HepG2 (cell line): ENCODE data around the gene TUT1. TPM values are rescaled to one million over a fixed set of nuclear protein-coding genes. Genes with fewer than 3 reads are reported as not detected.

Experiments
- ATF1 ChIP-seq: IDR thresholded peaks from 2 replicates; pipeline ENCODE4 v1.6.1; 2016; ENCODE audit warnings: mild to moderate bottlenecking, control low read depth
- ATM ChIP-seq: fragments of 450-650 bp; IDR thresholded peaks from 2 replicates; pipeline ENCODE4 v1.7.1; 2017; ENCODE audit warnings: mild to moderate bottlenecking, borderline replicate concordance
- BHLHE40 ChIP-seq: IDR thresholded peaks from 2 replicates; pipeline ENCODE4 v1.6.1; 2011; ENCODE audit warnings: low read length, improper control_type of control experiment
- GLI4 ChIP-seq: sonication (generic); formaldehyde crosslinking; IDR thresholded peaks from 2 replicates; pipeline ENCODE4 v1.5.1; 2020; ENCODE audit warnings: missing genetic modification reagents, mild to moderate bottlenecking, moderate library complexity, borderline replicate concordance
- KLF13 ChIP-seq: sonication (generic); formaldehyde crosslinking; IDR thresholded peaks from 2 replicates; pipeline ENCODE4 v1.4.0; 2020; ENCODE audit warnings: mild to moderate bottlenecking, missing genetic modification reagents
- MAFF ChIP-seq: IDR thresholded peaks from 2 replicates; pipeline ENCODE4 v1.6.1; 2011; ENCODE audit warnings: low read depth, low read length, improper control_type of control experiment
- MTF1 ChIP-seq: sonication (generic); formaldehyde crosslinking; IDR thresholded peaks from 2 replicates; pipeline ENCODE4 v1.5.0; 2020; ENCODE audit warnings: missing genetic modification reagents
- NCOA5 ChIP-seq: sonication (generic); formaldehyde crosslinking; IDR thresholded peaks from 2 replicates; pipeline ENCODE4 v1.4.0; 2020; ENCODE audit warnings: missing genetic modification reagents
- PCBP1 ChIP-seq: fragments of 200-400 bp; formaldehyde crosslinking; IDR thresholded peaks from 2 replicates; pipeline ENCODE4 v1.6.1; 2017; ENCODE audit warnings: mild to moderate bottlenecking, low read depth, low read length, borderline replicate concordance
- SIX4 ChIP-seq: sonication (generic); formaldehyde crosslinking; IDR thresholded peaks from 2 replicates; pipeline ENCODE4 v1.4.0; 2020; ENCODE audit warnings: missing genetic modification reagents
- SOX6 ChIP-seq, 2 experiments: fragments of 450-650 bp in 1 of 2; sonication (generic) in 1 of 2; formaldehyde crosslinking in 1 of 2; IDR thresholded peaks; 2 replicates each; pipeline versions ENCODE4 v1.4.0 to v1.6.1; 2017 to 2020; ENCODE audit warnings: antibody characterized with exemption in 1 of 2, mild to moderate bottlenecking in 1 of 2, missing genetic modification reagents in 1 of 2
- SP4 ChIP-seq: sonication (generic); formaldehyde crosslinking; IDR thresholded peaks from 2 replicates; pipeline ENCODE4 v1.8.1; 2023; ENCODE audit warnings: mild to moderate bottlenecking, missing genetic modification reagents
- SYNCRIP ChIP-seq: fragments of 200-400 bp; formaldehyde crosslinking; IDR thresholded peaks from 2 replicates; pipeline ENCODE4 v1.6.1; 2018; ENCODE audit warnings: mild to moderate bottlenecking, low read depth, low read length; ENCODE audit not compliant: insufficient read depth
- ZBTB26 ChIP-seq: IDR thresholded peaks from 2 replicates; pipeline ENCODE4 v1.6.1; 2016; ENCODE audit warnings: missing compliant biosample characterization, missing genetic modification reagents, borderline replicate concordance
- ZBTB39 ChIP-seq: sonication (generic); formaldehyde crosslinking; IDR thresholded peaks from 2 replicates; pipeline ENCODE4 v1.5.0; 2020; ENCODE audit warnings: missing genetic modification reagents
- ZBTB8A ChIP-seq: sonication (generic); formaldehyde crosslinking; IDR thresholded peaks from 2 replicates; pipeline ENCODE4 v1.4.0; 2020; ENCODE audit warnings: mild to moderate bottlenecking, low read depth, missing genetic modification reagents, borderline replicate concordance
- ZFP37 ChIP-seq: sonication (generic); formaldehyde crosslinking; IDR thresholded peaks from 2 replicates; pipeline ENCODE4 v1.4.0; 2020; ENCODE audit warnings: missing genetic modification reagents, borderline replicate concordance
- ZFP90 ChIP-seq: sonication (generic); formaldehyde crosslinking; IDR thresholded peaks from 2 replicates; pipeline ENCODE4 v1.8.0; 2022; ENCODE audit warnings: missing genetic modification reagents, mild to moderate bottlenecking, inconsistent platforms, borderline replicate concordance
- ZIK1 ChIP-seq: sonication (generic); formaldehyde crosslinking; IDR thresholded peaks from 2 replicates; pipeline ENCODE4 v1.5.0; 2020; ENCODE audit warnings: mild to moderate bottlenecking, low read depth, missing genetic modification reagents, borderline replicate concordance
- ZNF136 ChIP-seq: sonication (generic); formaldehyde crosslinking; IDR thresholded peaks from 2 replicates; pipeline ENCODE4 v1.8.1; 2022; ENCODE audit warnings: low read depth, mild to moderate bottlenecking, moderate library complexity, missing genetic modification reagents
- ZNF264 ChIP-seq: sonication (generic); formaldehyde crosslinking; IDR thresholded peaks from 2 replicates; pipeline ENCODE4 v1.4.0; 2020; ENCODE audit warnings: missing genetic modification reagents
- ZNF274 ChIP-seq: sonication (generic); formaldehyde crosslinking; IDR thresholded peaks from 2 replicates; pipeline ENCODE4 v1.5.1; 2020; ENCODE audit warnings: mild to moderate bottlenecking, missing genetic modification reagents
- ZNF577 ChIP-seq: sonication (generic); formaldehyde crosslinking; IDR thresholded peaks from 2 replicates; pipeline ENCODE4 v1.4.0; 2020; ENCODE audit warnings: mild to moderate bottlenecking, low read depth, missing genetic modification reagents, borderline replicate concordance
- polyA plus RNA-seq, 8 experiments: library from polyadenylated mRNA; depleted of rRNA in 3 of 8; stranded (reverse) in 7 of 8; unstranded in 1 of 8; fragments of >200 nt; fragmentation: Illumina TruSeq in 4 of 8; extraction: Trizol in 4 of 8; gene quantifications; 2 replicates each; pipeline versions ENCODE4 v1.2.1 to v1.2.3, GENCODE V29; 2011 to 2016; ENCODE audit warnings: low read depth in 4 of 8, missing spikeins in 1 of 8, mixed read lengths in 1 of 8; ENCODE audit not compliant: insufficient read depth in 1 of 8
- total RNA-seq, 5 experiments: library from RNA; depleted of rRNA; stranded (reverse); fragments of >200 nt; fragmentation: Illumina TruSeq; extraction: Trizol; gene quantifications; 2 replicates each; pipeline ENCODE4 v1.2.3, GENCODE V29; 2016; ENCODE audit warnings: low read depth in 1 of 5
- TF ChIP-seq, protein P1 (sequence below): sonication (generic); formaldehyde crosslinking; IDR thresholded peaks from 2 replicates; pipeline ENCODE4 v1.8.0; 2023; ENCODE audit warnings: mild to moderate bottlenecking, missing genetic modification reagents
- TF ChIP-seq, protein P2 (sequence below): sonication (generic); formaldehyde crosslinking; IDR thresholded peaks from 2 replicates; pipeline ENCODE4 v1.5.0; 2020; ENCODE audit warnings: missing genetic modification reagents, mild to moderate bottlenecking, borderline replicate concordance

The TUT1 gene
- total and polyA plus RNA-seq, 2 of the 13 experiments (the other 11 are each of a cell fraction or from before 2014, with no cell fraction given): 9.7 to 14.3 TPM

GRCh38 chr11:62621567-62622470 lies 30.5 kb upstream of the TUT1 start, which contains the start of gene B3GAT3 (continued):
- TF ChIP-seq MTF1 (CRISPR knock-in tag) (no peak), SP4 (CRISPR knock-in tag) (peak; percentile 92), ATM (no peak), KLF13 (CRISPR knock-in tag) (no peak), BHLHE40 (peak; percentile 61; the same call in 1 of the 2 replicates), ZNF136 (CRISPR knock-in tag) (peak; percentile 95; the same call in 1 of the 2 replicates), ZNF264 (CRISPR knock-in tag) (peak; percentile 75; the same call in 1 of the 2 replicates), GLI4 (CRISPR knock-in tag) (no peak), ZFP37 (CRISPR knock-in tag) (0 out of 2 replicates have a peak, but pooled peaks have one; percentile 77), ZBTB39 (CRISPR knock-in tag) (peak; percentile 37; the same call in 1 of the 2 replicates), ZIK1 (CRISPR knock-in tag) (peak; percentile 82; the same call in 1 of the 2 replicates), ZBTB26 (CRISPR knock-in tag) (peak; percentile 59; the same call in 1 of the 2 replicates), ATF1 (peak; percentile 92), PCBP1 (no peak), SOX6 (IDR thresholded peaks at IDR 0.05) (no peak), SOX6 (CRISPR knock-in tag; IDR thresholded peaks at IDR 0.05) (peak; percentile 69; the same call in 1 of the 2 replicates), SIX4 (CRISPR knock-in tag) (peak; percentile 36; the same call in 1 of the 2 replicates), SYNCRIP (no peak), ZFP90 (CRISPR knock-in tag) (peak; percentile 82; the same call in 1 of the 2 replicates), NCOA5 (CRISPR knock-in tag) (no peak), ZNF274 (CRISPR knock-in tag) (peak; percentile 88), MAFF (no peak), ZBTB8A (CRISPR knock-in tag) (no peak), ZNF577 (CRISPR knock-in tag) (no peak)
- TF ChIP-seq, protein P1, sequence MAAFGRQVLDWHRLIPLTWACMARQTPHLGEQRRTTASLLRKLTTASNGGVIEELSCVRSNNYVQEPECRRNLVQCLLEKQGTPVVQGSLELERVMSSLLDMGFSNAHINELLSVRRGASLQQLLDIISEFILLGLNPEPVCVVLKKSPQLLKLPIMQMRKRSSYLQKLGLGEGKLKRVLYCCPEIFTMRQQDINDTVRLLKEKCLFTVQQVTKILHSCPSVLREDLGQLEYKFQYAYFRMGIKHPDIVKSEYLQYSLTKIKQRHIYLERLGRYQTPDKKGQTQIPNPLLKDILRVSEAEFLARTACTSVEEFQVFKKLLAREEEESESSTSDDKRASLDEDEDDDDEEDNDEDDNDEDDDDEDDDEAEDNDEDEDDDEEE (CRISPR knock-in tag): no peak
- TF ChIP-seq, protein P2, sequence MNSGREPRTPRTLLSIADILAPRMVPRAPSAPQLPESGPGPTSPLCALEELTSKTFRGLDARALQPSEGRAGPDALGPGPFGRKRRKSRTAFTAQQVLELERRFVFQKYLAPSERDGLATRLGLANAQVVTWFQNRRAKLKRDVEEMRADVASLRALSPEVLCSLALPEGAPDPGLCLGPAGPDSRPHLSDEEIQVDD (CRISPR knock-in tag): 0 out of 2 replicates have a peak, but pooled peaks have one; percentile 45
